ENCODE results near the gene BZW2.

BZW2 gene

DNA sequence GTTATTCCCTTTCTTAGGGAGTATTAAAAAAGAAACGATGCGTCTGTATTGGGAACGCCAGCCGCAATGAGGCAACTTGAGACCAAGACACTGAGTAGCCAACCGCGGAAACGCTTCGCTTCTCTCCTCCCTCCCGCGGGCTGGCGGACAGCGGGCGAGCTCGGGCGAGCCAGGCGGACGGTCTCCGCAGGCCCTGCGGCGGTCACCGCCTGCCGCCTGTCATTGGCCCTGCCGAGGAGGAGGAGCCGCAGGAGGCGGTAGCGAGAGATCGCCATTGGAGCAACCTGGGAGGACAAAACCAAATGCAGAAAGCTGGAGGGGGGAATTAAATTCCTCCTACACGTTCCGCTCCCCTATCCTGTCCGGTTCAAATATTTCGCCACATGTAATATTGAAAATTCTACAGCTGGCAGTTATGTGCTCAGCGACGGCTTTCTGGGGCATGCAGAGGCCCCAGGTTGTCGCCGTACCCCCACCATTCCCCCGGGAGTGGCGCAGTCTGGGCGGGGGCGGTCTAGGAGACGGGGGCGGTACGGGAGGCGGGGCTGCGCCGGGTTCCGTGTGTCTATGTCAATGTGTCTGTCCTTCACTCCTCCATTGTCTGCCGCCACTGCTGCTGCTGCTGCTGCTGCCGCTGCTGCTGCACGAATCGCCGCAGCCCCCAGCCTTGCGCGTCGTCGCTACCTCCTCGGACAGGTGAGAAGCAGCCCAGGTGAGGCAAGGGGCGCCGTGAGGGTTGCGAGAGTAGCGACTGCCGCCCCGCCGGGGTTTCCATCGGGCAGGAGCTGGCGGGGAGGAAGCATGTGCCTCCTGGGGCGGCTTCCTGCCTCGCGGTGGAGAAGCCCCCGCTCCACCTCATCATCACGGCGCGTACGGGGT, at the start of gene BZW2, which contains the start of gene ANKMY2:
TSS of gene BZW2 (plus strand) at position 589 of the 879 bp plus-strand sequence. CDS start 19,263 bp downstream, outside the sequence.
TSS of gene ANKMY2 (minus strand) at position 162 of the 879 bp plus-strand sequence. CDS start 181 bp downstream, outside the sequence.
- peak; percentile 95 for DNase-seq

DNA sequence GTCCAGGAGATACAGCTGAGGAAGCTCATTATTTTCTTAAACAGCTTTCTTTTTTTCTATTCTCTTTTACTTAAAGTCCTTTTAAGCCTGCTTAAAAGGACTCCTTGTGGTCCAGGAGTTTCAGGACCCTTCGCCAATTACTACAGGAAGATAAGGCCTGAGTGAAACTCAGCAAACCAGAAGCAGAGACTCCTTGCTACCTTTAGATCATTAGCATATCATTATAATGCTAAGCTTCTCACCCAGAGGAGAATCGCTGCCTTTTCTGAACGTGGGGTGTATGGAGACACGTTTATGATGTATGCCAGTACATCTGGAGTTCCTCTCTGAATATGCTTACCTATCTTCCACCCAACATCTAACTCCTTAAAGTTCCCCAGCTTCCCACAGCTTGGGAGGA, 48.0 kb upstream of the BZW2 start:
- no peak for DNase-seq

DNA sequence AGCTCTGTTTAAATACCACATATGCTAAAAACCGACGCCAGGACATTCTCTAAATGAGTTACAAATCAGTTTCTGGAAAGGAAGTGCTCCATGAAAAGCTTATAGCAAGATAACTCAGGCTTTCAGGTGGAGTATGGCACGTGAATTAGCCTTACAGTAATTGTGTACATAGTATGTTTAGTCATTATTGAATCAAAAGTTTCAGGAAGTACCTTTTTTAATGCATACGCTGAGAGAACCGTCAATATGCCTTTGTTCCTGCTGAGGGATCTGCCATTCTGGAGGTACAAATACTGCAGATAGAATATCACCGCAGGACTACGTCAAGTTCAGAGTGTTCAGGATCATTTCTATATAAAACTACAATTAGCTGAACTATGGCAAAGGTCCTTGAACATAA, 46.1 kb upstream of the BZW2 start:
- DNase-seq: no peak

DNA sequence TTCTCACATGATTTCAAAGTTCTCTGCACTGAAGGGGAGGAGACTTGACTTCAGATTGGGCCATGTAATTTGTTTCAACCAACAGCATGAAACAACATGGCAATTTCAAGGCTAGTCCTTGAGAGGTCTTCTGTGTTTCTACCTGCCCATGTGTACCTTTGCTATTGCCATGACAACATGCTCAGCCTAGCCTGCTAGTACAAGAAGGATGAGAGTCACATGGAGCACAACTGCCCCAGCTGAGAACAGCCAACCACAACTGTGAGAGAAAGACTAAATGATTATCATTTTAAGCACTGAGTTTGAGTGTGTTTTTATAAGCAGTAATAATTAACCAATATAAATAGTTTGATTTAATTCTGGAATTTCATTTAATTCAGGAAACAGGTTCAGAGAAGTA, 42.3 kb upstream of the BZW2 start:
- no peak for DNase-seq

DNA sequence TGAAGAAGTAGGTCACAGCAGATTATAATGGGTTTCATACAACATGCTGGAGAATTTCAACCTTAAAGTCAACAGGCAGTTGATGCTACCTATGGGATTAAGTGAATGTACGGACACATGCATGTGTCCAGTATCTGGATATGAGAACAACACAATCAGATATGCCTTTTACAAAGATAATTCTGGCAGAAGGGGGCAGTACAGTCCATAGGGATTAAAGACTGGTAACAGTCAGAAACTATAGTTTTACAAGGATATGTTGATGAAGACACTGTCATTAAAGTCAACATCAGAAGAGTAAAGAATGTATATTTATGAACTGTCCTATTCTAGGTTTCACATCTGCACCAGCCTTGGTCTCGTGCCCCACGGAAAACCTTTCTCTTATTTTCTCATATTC, 41.9 kb upstream of the BZW2 start:
- DNase-seq: no peak

DNA sequence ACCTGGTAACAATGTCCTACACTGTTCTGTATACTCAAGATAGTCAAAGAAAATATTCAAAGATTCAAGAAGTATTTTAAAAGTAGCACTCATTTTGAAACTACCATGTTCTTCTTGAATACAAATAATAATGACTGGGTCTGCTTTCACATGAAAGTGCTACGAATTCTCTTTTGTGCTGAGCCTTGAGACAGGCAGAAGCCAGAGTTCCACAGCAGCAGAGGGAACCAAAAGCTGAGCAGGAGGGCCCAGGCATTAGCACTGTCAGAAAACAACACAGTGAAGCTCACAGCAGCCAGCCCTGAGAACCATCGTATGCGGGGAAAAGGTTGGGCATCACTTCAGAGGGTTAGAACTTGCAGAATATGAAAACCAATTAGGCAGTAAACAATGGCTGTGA, 39.3 kb upstream of the BZW2 start:
- DNase-seq: no peak

DNA sequence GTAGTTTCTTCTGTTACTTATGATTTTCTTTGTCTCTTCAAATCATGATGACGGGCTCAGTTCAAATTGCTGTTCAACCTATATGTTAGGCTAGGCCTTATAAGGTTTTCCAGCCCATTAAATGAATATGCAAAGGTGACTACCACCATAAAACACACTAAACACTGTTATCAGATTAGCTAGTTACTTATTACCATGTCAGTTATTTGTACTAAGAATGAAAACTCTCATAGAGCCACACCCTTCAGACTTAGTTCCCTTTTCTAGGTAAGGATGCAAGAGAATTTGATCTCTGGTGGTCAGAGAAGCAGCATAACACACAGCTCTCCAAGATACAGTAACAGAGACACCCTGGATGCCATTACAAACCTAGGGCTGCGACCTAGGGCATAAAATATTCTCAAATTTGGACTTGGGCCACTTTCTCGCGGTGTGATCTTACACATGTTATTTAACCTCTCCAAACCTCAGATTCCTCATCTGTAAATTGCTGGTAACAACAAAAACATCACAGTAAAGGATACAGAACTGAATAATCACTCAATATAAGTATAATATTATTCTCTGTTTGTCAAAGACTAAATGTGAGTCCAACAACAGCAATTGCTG, 36.0 kb upstream of the BZW2 start:
- DNase-seq: peak; percentile 64

DNA sequence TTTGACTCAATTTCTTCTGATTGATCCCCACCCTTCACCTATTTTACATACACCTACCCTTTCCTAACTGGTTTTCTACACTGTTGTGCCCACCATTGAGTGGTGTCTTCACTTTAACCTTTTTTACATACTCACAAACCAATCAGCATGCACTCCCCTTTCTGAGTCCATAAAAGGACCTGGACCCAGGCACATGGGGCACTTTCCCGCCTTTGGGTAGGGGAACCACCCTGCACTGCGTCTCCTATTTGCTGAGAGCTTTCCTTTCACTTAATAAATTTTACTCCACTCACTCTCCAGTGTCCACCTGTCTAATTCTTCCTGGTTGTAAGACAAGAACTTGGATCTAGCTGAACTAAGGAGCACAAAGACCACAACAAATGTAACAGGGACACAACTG, 34.3 kb upstream of the BZW2 start:
- no peak for DNase-seq

DNA sequence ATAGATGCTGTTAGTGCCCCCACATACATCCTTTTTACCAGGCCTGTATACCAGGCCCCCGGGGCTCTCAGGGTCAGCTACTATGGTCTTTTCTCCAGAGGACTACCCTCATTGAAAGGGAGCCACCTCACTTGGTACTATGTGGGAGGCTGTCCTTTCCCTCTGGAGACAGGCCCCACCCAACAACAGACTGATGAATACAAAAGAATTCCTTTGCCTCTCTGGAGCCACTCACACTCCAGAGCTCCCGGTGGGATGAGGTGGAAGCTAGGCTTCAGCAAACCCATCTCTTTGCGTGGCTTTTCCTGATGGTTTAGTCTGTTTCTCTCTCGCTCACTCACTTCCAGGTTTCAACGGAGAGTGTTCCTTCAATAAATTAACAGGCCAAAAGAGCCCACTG, 30.8 kb upstream of the BZW2 start:
- no peak for DNase-seq

DNA sequence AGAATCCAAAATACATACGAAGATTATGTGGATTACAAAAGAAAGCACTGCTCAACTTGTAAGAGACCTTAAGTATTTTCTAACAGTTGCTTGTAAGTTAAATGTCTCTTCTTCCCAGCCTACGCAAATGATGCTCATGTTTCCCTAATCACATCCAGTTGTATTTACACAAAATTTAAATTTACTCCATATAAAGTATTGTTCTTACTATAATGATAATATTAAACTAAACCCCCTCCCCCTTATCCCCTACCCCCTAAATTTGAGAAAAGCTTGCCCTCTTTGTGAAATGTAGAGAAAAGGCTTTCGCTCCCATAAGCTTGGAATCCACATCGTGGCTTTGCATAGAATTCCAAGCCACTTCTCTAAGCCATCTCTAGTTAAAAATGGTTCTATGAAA, 29.9 kb upstream of the BZW2 start:
- DNase-seq: no peak

DNA sequence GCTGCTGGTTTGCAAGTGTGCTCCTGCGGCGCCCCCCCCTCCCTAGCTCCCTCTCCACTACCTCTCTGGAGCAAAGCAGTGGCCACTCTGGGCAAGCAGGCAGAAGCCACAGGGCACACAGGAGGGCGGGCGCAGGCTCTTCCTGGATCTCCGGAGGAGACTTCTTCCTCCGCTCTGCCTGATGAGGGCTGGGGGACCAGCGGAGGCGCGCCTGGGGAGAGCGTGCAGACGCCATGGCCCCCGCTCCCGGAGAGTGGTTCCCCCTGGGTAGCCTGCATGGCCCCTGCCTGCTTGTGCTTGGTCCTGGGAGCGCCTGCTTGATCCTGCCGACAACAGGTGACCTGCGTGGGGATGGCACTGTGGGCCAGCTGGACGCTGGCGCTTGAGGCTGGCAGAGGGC, 29.4 kb upstream of the BZW2 start:
- DNase-seq: no peak

DNA sequence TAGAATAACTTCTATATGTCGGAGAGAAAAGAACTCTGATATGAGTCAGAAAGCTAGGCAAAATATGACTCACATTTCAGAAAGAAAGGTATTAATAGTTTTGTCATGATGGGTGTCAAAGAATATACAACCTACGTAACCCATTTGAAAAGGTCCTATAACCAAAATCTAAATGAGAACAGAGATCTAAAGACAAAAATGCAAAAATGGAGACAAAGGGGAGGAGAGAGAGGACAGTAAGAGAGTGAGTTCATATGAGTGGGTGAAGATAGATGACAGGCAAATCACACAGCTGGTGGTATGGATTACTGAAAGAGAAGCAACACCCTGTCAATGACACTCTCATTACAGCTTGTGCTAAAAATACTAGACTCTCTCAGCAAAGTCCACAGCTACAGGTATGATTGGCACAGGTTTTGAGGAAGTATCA, 26.0 kb upstream of the BZW2 start:
- no peak for DNase-seq

DNA sequence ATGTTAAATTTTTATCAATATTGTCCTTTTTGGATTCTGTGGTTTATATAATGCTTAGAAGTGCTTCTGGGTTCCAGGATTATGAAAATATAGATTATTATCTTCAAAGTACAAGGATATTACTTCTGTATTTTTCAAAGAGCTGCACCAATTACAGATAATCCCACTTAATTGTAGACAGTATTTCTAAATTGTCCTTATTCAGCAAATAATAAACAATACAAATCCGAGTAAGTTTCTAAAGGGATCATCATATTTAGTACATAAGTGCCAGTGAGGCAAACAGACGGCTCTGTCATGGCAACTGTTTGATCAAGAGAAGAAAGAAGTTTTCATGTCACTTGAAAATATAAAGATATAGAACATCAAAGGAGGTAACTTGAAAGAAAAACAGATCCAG, 19.6 kb upstream of the BZW2 start:
- no peak for DNase-seq

DNA sequence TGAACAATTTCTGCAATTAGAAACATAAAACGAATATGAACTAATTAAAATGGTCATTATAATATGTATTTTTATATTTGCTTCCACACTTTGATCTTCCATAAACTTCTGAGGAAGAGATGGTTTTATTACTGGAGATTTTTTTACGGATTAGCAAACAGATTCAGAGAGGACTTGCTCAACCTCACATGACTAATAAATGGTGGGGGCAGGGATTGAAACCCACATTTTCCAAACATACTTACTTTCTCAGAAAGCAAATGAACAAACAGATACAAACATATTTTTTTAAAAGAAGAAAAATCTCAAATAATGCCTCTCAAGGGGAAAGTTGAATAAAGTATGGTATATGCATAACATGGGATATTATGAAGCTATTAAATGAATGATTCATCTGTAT, 18.7 kb upstream of the BZW2 start:
- no peak for DNase-seq

DNA sequence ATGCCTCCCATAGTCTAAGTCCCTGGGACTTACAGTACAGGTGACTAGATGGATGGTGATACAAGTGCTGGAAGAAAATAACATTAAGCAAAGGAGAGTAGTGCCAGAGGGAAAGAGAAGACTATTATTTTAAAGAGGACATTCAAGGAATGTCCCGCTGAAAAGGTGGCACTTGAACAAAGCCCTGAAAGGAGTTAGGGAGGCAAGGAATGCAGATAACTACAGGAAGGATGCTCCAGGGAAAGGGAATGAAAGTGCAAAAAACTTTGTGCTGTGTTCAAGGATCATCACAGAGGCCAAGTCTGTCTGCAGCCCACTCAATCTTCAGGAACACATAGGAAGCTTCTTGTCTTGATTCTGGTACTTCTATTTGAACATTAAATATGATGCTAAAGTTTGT, 15.3 kb upstream of the BZW2 start:
- no peak for DNase-seq

DNA sequence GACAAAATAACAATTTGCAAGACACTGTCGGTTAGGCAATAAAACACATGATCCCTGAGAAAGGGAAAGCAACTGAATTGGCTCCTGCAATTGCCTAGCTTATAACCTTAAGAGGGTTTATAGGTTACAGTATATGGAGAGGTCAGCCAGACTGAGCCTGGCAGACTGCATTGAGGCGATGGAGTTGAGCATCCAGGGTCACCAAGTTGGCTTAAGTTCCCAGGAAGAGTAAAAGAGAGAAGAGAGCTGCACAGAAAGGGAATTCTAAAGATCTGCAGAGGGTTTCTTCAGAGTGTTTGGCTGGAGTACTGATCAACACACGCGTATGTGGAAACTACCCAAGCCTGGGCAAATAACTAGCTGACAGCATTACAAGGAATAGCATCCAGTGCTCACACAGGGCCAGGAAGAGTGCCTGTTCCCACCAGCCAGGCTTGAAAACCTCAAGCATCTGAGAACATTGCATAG, 11.7 kb upstream of the BZW2 start:
- no peak for DNase-seq

DNA sequence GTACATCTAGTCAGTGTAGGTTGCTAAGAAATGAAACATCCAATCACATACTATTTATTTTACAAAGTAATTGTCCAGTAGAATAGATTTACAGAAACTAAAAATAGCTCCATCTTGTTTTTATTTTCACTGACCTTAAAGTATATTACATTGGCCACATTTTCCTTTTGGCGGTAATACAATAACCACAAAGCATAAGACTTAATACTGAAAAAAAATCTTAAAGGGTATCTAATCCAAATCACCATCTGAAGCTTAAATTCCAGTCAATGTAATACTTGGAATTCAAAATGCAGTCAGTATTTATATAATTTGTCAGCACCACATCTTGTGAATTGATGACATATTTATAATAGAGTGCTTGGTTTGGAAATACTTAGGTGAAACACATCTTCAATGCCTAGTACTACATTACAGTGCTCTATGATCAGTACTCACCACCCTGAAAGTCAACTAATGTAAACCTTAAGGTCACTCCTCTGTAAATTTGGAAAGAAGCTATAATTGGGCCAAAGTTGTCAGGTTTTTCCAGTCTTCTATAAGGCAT, 9.4 kb upstream of the BZW2 start:
- no peak for DNase-seq

DNA sequence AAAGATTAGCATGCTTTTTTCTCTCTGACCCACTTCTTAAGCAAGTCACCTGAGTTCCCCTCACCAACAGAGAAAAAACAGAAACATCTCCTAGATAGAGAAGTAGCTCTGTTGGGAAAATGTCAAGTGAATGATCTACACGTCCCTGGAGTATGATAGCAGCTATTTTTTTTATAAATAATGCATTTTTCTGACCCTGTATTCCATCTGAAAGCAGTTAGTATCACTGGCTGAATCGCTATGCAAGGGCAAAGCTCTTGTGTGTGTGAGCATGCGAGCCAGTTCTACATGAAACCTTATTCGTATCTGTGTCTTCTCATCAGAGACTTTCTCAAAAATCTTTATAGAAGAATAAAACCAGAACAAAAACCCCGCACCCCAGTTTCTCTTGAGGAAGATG, 8.6 kb upstream of the BZW2 start:
- DNase-seq: no peak

DNA sequence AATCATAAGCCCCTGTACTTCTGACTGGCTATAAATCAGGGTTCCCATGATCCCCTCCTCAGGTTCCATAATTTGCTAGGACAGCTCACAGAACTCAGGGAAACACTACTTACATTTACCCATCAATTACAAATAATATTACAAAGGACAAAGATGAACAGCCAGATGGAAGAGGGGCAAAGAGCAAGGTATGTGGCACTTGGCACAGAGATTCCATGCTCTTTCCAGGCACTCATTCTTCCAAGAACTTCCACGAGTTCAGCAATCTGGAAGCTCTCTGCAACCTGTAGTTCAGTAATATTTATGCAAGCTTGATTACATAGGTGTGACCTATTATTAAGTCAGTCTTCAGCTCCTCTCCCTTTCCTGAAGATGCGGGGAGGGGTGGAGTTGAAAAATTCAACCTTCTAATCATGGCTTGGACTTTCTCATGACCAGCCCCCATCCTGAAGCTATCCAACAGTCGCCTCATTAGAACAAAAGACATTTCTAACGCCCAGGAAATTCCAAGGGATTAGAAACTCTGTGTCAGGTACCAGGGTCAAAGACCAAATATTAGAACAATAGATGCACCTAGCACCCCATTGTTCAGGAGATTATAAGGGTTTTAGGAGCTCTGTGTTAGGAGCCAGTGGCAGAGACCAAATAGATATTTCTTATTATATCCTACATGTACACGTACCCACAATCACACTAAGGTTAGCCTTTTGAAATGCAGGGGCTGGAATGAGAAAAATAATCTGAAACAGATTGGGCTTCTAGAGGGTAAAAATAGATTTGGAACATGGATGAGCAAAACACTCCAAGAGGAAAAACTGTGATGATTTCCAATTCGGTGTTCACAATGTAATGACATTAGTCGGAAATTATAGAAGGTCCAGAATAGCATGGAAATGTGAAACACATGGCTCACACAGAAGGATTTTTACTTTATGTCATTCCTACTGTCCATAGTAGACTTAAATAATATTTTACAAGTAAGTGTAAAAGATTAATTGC, 7.4 kb upstream of the BZW2 start:
- no peak for DNase-seq

DNA sequence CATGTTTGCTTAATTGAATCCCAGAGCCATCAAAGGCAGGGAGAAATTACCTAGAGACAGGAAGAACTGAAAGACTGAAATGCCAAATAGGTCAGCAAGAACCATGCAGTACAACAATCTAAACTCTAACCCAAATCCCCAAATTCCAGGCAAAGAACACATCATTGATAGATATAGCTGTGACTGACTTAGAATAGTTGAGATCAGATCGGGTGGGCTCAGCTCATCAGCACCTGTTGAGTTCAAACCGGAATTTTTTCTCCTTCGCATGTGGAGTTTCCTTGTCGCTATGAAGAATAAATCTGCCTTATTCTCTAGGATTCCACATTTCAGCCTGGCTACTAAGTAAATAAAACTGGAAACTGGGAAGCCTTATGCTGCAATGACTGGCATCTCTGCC, 1.8 kb upstream of the BZW2 start:
- DNase-seq: no peak

DNA sequence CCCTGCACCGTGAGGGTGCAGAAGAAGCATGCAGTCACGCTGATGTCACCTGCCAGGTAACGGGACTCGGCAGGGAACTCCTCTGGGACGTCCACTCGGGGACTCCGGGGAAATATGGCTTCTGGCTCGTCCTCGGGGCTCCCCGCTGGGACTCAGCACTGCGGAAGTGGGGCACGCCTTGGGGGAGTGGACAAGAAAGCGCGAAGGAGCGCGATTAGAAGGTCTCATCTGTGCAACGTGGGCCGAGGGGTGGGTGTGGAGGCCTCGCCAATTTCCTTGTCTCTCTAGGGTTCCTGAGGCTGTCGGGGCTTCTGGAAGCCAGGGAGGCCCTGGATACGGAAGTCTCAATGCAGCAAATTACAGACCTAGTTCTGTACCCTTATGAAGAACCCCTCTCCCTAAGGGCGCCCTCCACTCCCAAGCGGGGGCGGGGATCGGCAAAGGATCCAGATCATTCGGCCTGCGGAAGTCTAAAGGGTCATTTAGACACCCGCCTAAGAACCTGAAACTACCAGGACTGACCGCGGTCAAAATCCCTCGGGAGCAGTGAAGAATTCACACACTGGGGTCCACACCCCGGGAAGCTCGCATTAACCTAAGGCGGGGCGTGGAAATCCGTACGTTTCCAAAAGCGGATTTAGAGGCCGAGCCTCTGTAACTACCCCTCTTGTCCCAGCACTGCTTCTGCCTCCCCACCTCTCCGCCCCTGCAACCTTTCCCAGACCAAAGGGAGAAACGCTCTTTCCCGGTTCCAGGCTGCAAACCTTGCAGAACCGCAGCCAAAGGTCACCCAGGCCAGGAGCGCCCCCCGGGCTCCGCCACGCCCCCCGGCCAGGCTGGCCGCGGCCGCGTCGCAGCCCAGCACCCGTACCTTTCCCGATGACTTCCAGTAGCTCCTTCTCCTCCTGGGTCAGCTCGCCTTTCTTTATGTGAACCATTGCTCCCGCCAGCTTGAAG, 1.1 kb upstream of the BZW2 start:
- peak; percentile 35 for DNase-seq
